Panc1 (cell line): ENCODE results near the gene NFKB1. TPM values are rescaled to one million over a fixed set of nuclear protein-coding genes. Genes with fewer than 3 reads are reported as not detected.

Experiments used
- ATAC-seq: fragments of 200-7000 bp; cut with Tn5 transposase; 2 replicates; pipeline ENCODE4 v1.9.1; 2020; ENCODE audit warnings: mild to moderate bottlenecking, moderate library complexity
- BruUV-seq: library from RNA; stranded (reverse); fragments of 400-500 nt; replicated peaks from 2 replicates; lab custom pipeline; 2021; lab: Mats Ljungman, UMichigan
- CTCF ChIA-PET: fragments of 300-600 bp; sonication (Branson Sonifier 250); formaldehyde crosslinking; loops from one replicate; lab custom pipeline; 2022; ENCODE audit warnings: antibody characterized with exemption; lab: Charles Lee
- POLR2A ChIA-PET: fragments of 300-600 bp; sonication (Branson Sonifier 250); formaldehyde crosslinking; loops from one replicate; lab custom pipeline; 2022; ENCODE audit warnings: antibody characterized with exemption; lab: Charles Lee
- DNase-seq: peaks from one replicate; pipeline ENCODE4 v3.0.0-alpha.2; 2010; ENCODE audit warnings: low read depth, low spot score
- H3K27ac ChIP-seq: 2 replicates; pipeline ENCODE4 v1.5.1; 2011; ENCODE audit warnings: mild to moderate bottlenecking, low read length, inconsistent platforms
- H3K27me3 ChIP-seq: fragments of 200-500 bp; sonication (Bioruptor generic); 2 replicates; pipeline ENCODE4 v1.6.0; 2014; ENCODE audit warnings: low read length, inconsistent platforms; ENCODE audit not compliant: control insufficient read depth, insufficient read depth
- H3K36me3 ChIP-seq: fragments of 200-500 bp; sonication (Bioruptor generic); 2 replicates; pipeline ENCODE4 v1.5.1; 2014; ENCODE audit warnings: inconsistent platforms, mild to moderate bottlenecking, low read length, moderate library complexity; ENCODE audit not compliant: control insufficient read depth, insufficient read depth
- H3K4me1 ChIP-seq: 2 replicates; pipeline ENCODE4 v1.5.1; 2011; ENCODE audit warnings: inconsistent platforms, mild to moderate bottlenecking, low read length, moderate library complexity; ENCODE audit not compliant: control insufficient read depth, insufficient read depth
- H3K4me3 ChIP-seq, 2 experiments: 2 replicates each; pipeline ENCODE4 v1.5.1; 2011 to 2012; ENCODE audit warnings: low read depth in 2 of 2, low read length in 2 of 2, mild to moderate bottlenecking in 2 of 2, inconsistent platforms in 1 of 2, moderate library complexity in 1 of 2
- H3K9me3 ChIP-seq: fragments of 200-500 bp; sonication (Bioruptor generic); 2 replicates; pipeline ENCODE4 v1.5.1; 2014; ENCODE audit warnings: low read depth, mild to moderate bottlenecking, inconsistent platforms, low read length, moderate library complexity; ENCODE audit not compliant: control insufficient read depth, insufficient read depth
- CTCF ChIP-seq: fragments of 450-650 bp; IDR thresholded peaks from 2 replicates; pipeline ENCODE4 v1.5.1; 2017; ENCODE audit warnings: mild to moderate bottlenecking
- POLR2AphosphoS5 ChIP-seq: IDR thresholded peaks from 2 replicates; pipeline ENCODE4 v1.6.1; 2012; ENCODE audit warnings: mild to moderate bottlenecking, low read depth, low read length, moderate library complexity
- REST ChIP-seq, 2 experiments: IDR thresholded peaks; 2 replicates each; pipeline ENCODE4 v1.6.1; 2011 to 2012; ENCODE audit warnings: low read depth in 2 of 2, control low read depth in 1 of 2, low read length in 1 of 2, mild to moderate bottlenecking in 1 of 2, moderate library complexity in 1 of 2; ENCODE audit not compliant: insufficient read depth in 1 of 2
- SIN3A ChIP-seq: IDR thresholded peaks from 2 replicates; pipeline ENCODE4 v1.6.1; 2012; ENCODE audit warnings: low read depth, mild to moderate bottlenecking, low read length, moderate library complexity, borderline replicate concordance; ENCODE audit not compliant: insufficient read depth
- TCF7L2 ChIP-seq: IDR thresholded peaks from 2 replicates; pipeline ENCODE4 v1.6.1; 2011; ENCODE audit warnings: mild to moderate bottlenecking, low read depth, low read length, inconsistent platforms
- in situ Hi-C: cut with HindIII; loops from 2 replicates; pipeline ENCODE4 v1.10.0; 2016; ENCODE audit warnings: low sequenced_read_pairs, low pct_unique_long_range_greater_than_20kb
- intact Hi-C: fragments of 100-400 bp; cut with micrococcal nuclease; formaldehyde crosslinking; loops from one replicate; pipeline ENCODE4 v1.10.0; 2022; ENCODE audit not compliant: unreplicated experiment
- total RNA-seq: library from RNA; stranded (reverse); gene quantifications from one replicate; pipeline ENCODE4 v1.2.1, GENCODE V29; 2021; ENCODE audit not compliant: unreplicated experiment

Gene NFKB1
- total RNA-seq, 1 experiment from 2014 or later: 29.0 TPM

- no peak overlapping the region for H3K27ac ChIP-seq
- ChIA-PET CTCF (no interaction called here), POLR2A (no interaction called here)
- BruUV-seq: no TSS peak
- TF ChIP-seq TCF7L2: no peak
- TF ChIP-seq SIN3A: no peak
- TF ChIP-seq REST (IDR thresholded peaks at IDR 0.05; ENCODE audit: insufficient read depth in 1 of 2, low read depth in 2 of 2, low read length in 1 of 2): no peak
- no peak for TF ChIP-seq CTCF
- no peak for TF ChIP-seq POLR2AphosphoS5
- H3K4me3 ChIP-seq: no peak overlapping the region
- no peak for DNase-seq
- no peak for ATAC-seq
- no peaks in the 10 kb centered on the region for H3K27me3 ChIP-seq
- no peaks in the 10 kb centered on the region for H3K4me1 ChIP-seq
- H3K9me3 ChIP-seq: no peaks in the 10 kb centered on the region
- in situ Hi-C loops (no loop called here), intact Hi-C loops (no loop called here)
- peaks cover 5% of the 10 kb centered on the region; the same call in 1 of the 2 replicates for H3K36me3 ChIP-seq
These were observed 92.8 kb downstream of the NFKB1 start for GRCh38 chr4:102594000-102594399.

- no TSS peak for BruUV-seq
- Histone ChIP-seq H3K4me1 (no peaks in the 10 kb centered on the region), H3K36me3 (peaks cover 5% of the 10 kb centered on the region; the same call in 1 of the 2 replicates), H3K27ac (no peak overlapping the region), H3K9me3 (no peaks in the 10 kb centered on the region), H3K4me3 (no peak overlapping the region), H3K27me3 (no peaks in the 10 kb centered on the region)
- in situ Hi-C loops: no loop called here
- DNase-seq (no peak), ATAC-seq (no peak)
- ChIA-PET POLR2A (no interaction called here), CTCF (no interaction called here)
- intact Hi-C loops: no loop called here
- no peak for TF ChIP-seq POLR2AphosphoS5
- no peak for TF ChIP-seq SIN3A
- no peak for TF ChIP-seq REST (IDR thresholded peaks at IDR 0.05; ENCODE audit: insufficient read depth in 1 of 2, low read depth in 2 of 2, low read length in 1 of 2)
- TF ChIP-seq CTCF: no peak
- TF ChIP-seq TCF7L2: no peak
These were observed 95.4 kb downstream of the NFKB1 start for GRCh38 chr4:102596532-102596931.
